Lung (tissue), 12 donors: Measurements from ENCODE around the gene ENKUR. TPM values are rescaled to one million over a fixed set of nuclear protein-coding genes. Genes with fewer than 3 reads are reported as not detected.

Experiments used
- ATAC-seq: fragments of 200-7000 bp; cut with Tn5 transposase; one replicate; pipeline ENCODE4 v1.9.1; 2020; ENCODE audit warnings: moderate number of reproducible peaks; ENCODE audit not compliant: insufficient read depth, low FRiP score
- DNase-seq, 3 donors: peaks; one replicate each; pipeline ENCODE4 v3.0.0-alpha.2; 2013 to 2017
- H3K27ac ChIP-seq, 2 donors: one replicate each; pipeline ENCODE4 v1.5.1; 2013; ENCODE audit warnings: mild to moderate bottlenecking in 2 of 2, moderate library complexity in 2 of 2, control low read depth in 1 of 2, inconsistent platforms in 1 of 2, low read depth in 1 of 2, low read length in 1 of 2
- H3K27me3 ChIP-seq, 3 donors: one replicate each; pipeline ENCODE4 v1.5.1; 2013; ENCODE audit warnings: low read length in 2 of 3; ENCODE audit not compliant: control insufficient read depth in 3 of 3, insufficient read depth in 3 of 3
- H3K36me3 ChIP-seq, 4 donors: one replicate each; pipeline ENCODE4 v1.5.1; 2013; ENCODE audit warnings: low read length in 4 of 4, mild to moderate bottlenecking in 1 of 4, moderate library complexity in 1 of 4; ENCODE audit not compliant: control insufficient read depth in 4 of 4, insufficient read depth in 4 of 4
- H3K4me1 ChIP-seq, 5 donors: one replicate each; pipeline ENCODE4 v1.5.1; 2013; ENCODE audit warnings: low read length in 5 of 5, mild to moderate bottlenecking in 2 of 5, moderate library complexity in 1 of 5; ENCODE audit not compliant: control insufficient read depth in 5 of 5, insufficient read depth in 5 of 5
- H3K4me3 ChIP-seq: one replicate; pipeline ENCODE4 v1.5.1; 2013; ENCODE audit warnings: mild to moderate bottlenecking, control low read depth, moderate library complexity
- H3K9ac ChIP-seq, 2 donors: one replicate each; pipeline ENCODE4 v1.5.1; 2013; ENCODE audit warnings: low read length in 2 of 2, control low read depth in 1 of 2; ENCODE audit not compliant: insufficient read depth in 1 of 2
- H3K9me3 ChIP-seq, 4 donors: one replicate each; pipeline ENCODE4 v1.5.1; 2013; ENCODE audit warnings: low read length in 3 of 4, mild to moderate bottlenecking in 1 of 4, moderate library complexity in 1 of 4; ENCODE audit not compliant: control insufficient read depth in 4 of 4, insufficient read depth in 3 of 4
- WGBS, 2 donors: extraction: QIAGEN DNeasy Blood & Tissue Kit; methylation state at CpG; one replicate each; pipeline ENCODE4 v1.1.7; 2013; 5-methylcytosine and 5-hydroxymethylcytosine counted together
- polyA plus RNA-seq, 2 donors: library from polyadenylated mRNA; stranded (reverse); fragments of 200-250 nt; gene quantifications; one replicate each; pipeline ENCODE4 v1.2.1, GENCODE V29; 2013
- total RNA-seq, 2 donors: library from RNA; depleted of rRNA in 1 of 2; stranded (reverse); fragments of >200 nt in 1 of 2; gene quantifications; one replicate each; pipeline ENCODE4 v1.2.1, GENCODE V29; 2014 to 2021
- TF ChIP-seq, protein P1 (sequence below): IDR thresholded peaks from 2 replicates; pipeline ENCODE4 v1.5.1; 2012; ENCODE audit warnings: mild to moderate bottlenecking; ENCODE audit errors: control extremely low read depth, extremely low read depth
- donor health status: control.
- donor health status: control.
- donor health status: Bipolar disorder and iron deficiency.
- donor health status: healthy.
- donor health status: DM: yes; HTN: yes; CAD: no.

ENKUR gene
- total and polyA plus RNA-seq, 4 donors: 9.9 to 17.8 (median 12.8) TPM

DNA sequence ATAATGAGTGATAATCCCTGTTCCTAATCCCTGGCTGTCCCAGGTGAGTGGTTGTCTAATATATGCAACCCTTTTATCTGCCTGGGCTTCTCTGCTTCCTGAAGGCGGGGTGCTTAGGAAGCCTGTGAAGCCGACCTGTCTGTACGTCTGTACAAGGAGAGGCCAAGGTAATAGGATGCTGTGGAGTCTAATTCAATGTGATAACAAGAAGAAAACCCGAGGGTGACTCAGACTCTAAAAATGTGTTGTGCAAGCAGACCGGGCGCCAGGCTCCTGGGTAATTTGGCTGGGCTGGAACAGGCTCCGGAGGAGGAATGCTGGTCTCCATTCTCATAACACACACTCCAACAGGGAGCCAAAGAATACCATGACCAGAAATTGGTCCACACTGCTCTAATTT lies 44.0 kb upstream of the ENKUR start:
- 56 to 73% methylated on average over 7 of the region's 7 CpGs for WGBS, 2 donors
- Histone ChIP-seq H3K9me3 (no peaks in the 10 kb centered on the region), H3K36me3 (no peaks in the 10 kb centered on the region), H3K27ac (no peak overlapping the region), H3K4me3 (no peak overlapping the region), H3K27me3 (no peaks in the 10 kb centered on the region), H3K9ac (no peak overlapping the region), H3K4me1 (peaks cover 0 to 9% (median 0%) of the 10 kb centered on the region in 5 donors)
- DNase-seq (peak; percentile 21 to 51 (median 39)), ATAC-seq (peak; percentile 39)
- TF ChIP-seq, protein P1, sequence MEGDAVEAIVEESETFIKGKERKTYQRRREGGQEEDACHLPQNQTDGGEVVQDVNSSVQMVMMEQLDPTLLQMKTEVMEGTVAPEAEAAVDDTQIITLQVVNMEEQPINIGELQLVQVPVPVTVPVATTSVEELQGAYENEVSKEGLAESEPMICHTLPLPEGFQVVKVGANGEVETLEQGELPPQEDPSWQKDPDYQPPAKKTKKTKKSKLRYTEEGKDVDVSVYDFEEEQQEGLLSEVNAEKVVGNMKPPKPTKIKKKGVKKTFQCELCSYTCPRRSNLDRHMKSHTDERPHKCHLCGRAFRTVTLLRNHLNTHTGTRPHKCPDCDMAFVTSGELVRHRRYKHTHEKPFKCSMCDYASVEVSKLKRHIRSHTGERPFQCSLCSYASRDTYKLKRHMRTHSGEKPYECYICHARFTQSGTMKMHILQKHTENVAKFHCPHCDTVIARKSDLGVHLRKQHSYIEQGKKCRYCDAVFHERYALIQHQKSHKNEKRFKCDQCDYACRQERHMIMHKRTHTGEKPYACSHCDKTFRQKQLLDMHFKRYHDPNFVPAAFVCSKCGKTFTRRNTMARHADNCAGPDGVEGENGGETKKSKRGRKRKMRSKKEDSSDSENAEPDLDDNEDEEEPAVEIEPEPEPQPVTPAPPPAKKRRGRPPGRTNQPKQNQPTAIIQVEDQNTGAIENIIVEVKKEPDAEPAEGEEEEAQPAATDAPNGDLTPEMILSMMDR: no peak

DNA sequence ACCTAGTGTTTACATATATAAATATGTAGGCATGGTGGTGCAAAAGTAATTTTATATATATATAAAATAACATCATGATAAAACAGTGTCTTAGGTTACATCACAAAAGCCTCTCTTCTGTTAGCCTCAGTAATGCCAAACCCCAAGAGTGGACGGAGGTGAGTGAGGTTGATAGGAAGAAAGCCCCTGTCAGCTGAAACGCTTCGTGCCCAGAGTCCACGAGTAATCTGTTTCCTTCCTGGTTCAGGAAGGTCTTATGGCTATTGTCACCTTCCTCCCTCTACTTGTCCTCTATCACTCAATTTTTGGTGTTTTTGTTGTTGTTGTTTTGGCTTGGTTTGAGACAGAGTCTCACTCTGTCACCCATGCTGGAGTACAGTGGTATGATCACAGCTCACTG lies 41.9 kb upstream of the ENKUR start:
- no peak overlapping the region for H3K27ac ChIP-seq
- WGBS, 2 donors: 61 to 67% methylated on average over 4 of the region's 4 CpGs
- ATAC-seq: no peak

DNA sequence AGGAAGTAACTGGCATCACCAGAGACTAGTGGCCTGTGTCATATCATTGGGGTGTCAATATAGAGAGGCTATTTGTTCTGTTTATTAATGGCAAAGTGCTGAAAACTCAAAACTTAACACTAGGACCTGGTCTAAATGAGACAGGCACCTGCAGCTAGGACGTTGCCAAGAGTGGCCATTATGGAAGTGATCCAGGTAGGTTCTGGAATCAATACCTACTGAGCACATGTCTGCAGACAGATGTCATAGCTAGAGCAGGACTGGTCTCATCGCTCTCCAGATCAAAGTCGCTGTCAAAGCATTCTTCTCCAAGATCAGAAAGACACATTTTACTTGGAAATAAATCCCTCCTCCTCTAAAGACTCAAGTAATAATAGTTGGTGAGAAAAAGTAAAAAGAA lies 40.8 kb upstream of the ENKUR start:
- Histone ChIP-seq H3K4me1 (peaks cover 0 to 4% (median 0%) of the 10 kb centered on the region in 5 donors), H3K4me3 (no peak overlapping the region), H3K27me3 (no peaks in the 10 kb centered on the region), H3K27ac (no peak overlapping the region), H3K9ac (no peak overlapping the region), H3K9me3 (no peaks in the 10 kb centered on the region), H3K36me3 (no peaks in the 10 kb centered on the region)
- ATAC-seq (no peak), DNase-seq (no peak)
- WGBS, 2 donors: 85 to 87% methylated on average over 3 of the region's 3 CpGs
- TF ChIP-seq, protein P1: no peak

More for the DNA sequence above, 41.9 kb upstream of the ENKUR start:
- no peak for DNase-seq
- H3K4me3 ChIP-seq: no peak overlapping the region
- H3K27me3 ChIP-seq: no peaks in the 10 kb centered on the region
- TF ChIP-seq, protein P1: no peak
- H3K4me1 ChIP-seq: peaks cover 0 to 9% (median 0%) of the 10 kb centered on the region in 5 donors
- no peak overlapping the region for H3K9ac ChIP-seq
- H3K9me3 ChIP-seq: no peaks in the 10 kb centered on the region
- no peaks in the 10 kb centered on the region for H3K36me3 ChIP-seq

DNA sequence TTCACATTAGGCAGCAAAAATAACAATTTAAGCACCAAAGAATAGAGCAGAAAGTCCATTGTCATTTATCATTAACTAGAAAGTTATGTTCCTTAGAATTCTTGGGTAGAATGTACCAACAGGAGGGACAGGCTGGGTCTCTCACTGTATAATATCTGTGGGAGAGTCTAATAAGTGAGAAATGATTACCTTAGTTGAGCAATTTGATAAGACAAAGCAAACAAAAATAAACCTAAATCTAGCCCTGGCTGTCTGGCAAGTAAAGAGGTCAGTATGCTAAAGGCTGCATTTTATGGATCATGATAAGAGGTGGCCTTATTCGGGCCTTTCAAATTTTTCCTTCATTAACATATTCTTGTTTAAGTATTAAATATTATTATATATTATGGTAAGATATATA lies 36.1 kb upstream of the ENKUR start:
- Histone ChIP-seq H3K4me1 (peaks cover 0 to 2% (median 0%) of the 10 kb centered on the region in 5 donors), H3K27ac (no peak overlapping the region), H3K27me3 (no peaks in the 10 kb centered on the region), H3K36me3 (no peaks in the 10 kb centered on the region), H3K4me3 (no peak overlapping the region), H3K9me3 (no peaks in the 10 kb centered on the region), H3K9ac (no peak overlapping the region)
- DNase-seq: no peak
- TF ChIP-seq, protein P1: no peak
- no peak for ATAC-seq
- WGBS, 2 donors: 93 to 96% methylated on average over 1 of the region's 1 CpG
